ENCODE measurements around the gene SLC12A2. TPM values are rescaled to one million over a fixed set of nuclear protein-coding genes. Genes with fewer than 3 reads are reported as not detected.

SLC12A2 gene
- total RNA-seq, 1 experiment from 2014 or later, result 41.2 TPM

- RAD21 ChIA-PET (ENCODE audit: low non-redundant PET in 1 of 2, low total read pairs in 2 of 2, uncharacterized antibody in 2 of 2, unreplicated experiment in 2 of 2), result no interaction called here
- peaks cover 0 to 10% of the 10 kb centered on the region in 2 experiments; a peak in 1 of 4 replicates for H3K36me3 ChIP-seq (ENCODE audit: control insufficient read depth in 1 of 2, insufficient read depth in 2 of 2, low read length in 2 of 2)
Observed at GRCh38 chr5:128101676-128102075, 18.1 kb downstream of the SLC12A2 start.

More at GRCh38 chr5:128101676-128102075, 18.1 kb downstream of the SLC12A2 start:
- H3K4me2 ChIP-seq (ENCODE audit: low read length), result no peak overlapping the region
- intact Hi-C loops (cut with micrococcal nuclease), result no loop called here
- no peaks in the 10 kb centered on the region for H3K9me2 ChIP-seq (ENCODE audit: insufficient read depth)
- TF ChIP-seq RAD21 (IDR thresholded peaks at IDR 0.05; ENCODE audit: low read depth) (no peak), SIN3A (IDR thresholded peaks at IDR 0.05; ENCODE audit: low read depth) (no peak), EZH2 (IDR thresholded peaks at IDR 0.05) (no peak), YY1 (IDR thresholded peaks at IDR 0.05; ENCODE audit: extremely low read depth, insufficient replicate concordance, low read depth, low read length) (no peak), MAX (IDR thresholded peaks at IDR 0.05) (no peak), SP1 (IDR thresholded peaks at IDR 0.05; ENCODE audit: low read depth) (no peak), CTCF (IDR thresholded peaks at IDR 0.05 in 2 of 3, conservative IDR thresholded peaks at IDR 0.05 in 1 of 3; ENCODE audit: borderline replicate concordance in 1 of 3, insufficient read depth in 1 of 3, low read depth in 2 of 3, low read length in 2 of 3) (no peak), CBX3 (IDR thresholded peaks at IDR 0.05; ENCODE audit: low read depth) (no peak), ELF1 (IDR thresholded peaks at IDR 0.05; ENCODE audit: borderline replicate concordance, low read depth) (no peak), EGR1 (IDR thresholded peaks at IDR 0.05; ENCODE audit: low read depth) (no peak), REST (IDR thresholded peaks at IDR 0.05; ENCODE audit: low read depth) (no peak), POLR2A (IDR thresholded peaks at IDR 0.05; ENCODE audit: borderline replicate concordance, extremely low read depth, insufficient read depth, insufficient read length) (no peak), ATF3 (IDR thresholded peaks at IDR 0.05) (no peak), FOSL1 (IDR thresholded peaks at IDR 0.05; ENCODE audit: low read depth) (no peak)
- ATAC-seq (no peak), DNase-seq (ENCODE audit: low read depth, low spot score) (no peak)
- H3K9me3 ChIP-seq (ENCODE audit: control insufficient read depth in 1 of 2, insufficient read depth in 1 of 2, low read depth in 1 of 2, low read length in 2 of 2), result peaks cover 4 to 5% of the 10 kb centered on the region in 2 experiments; a peak in 1 of 4 replicates
- H4K20me1 ChIP-seq (ENCODE audit: insufficient read depth), result 0 out of 2 replicates have a peak, but pooled peaks cover 3% of the 10 kb centered on the region
- H3K27me3 ChIP-seq (ENCODE audit: insufficient read depth, low read length), result no peaks in the 10 kb centered on the region
- H3K79me2 ChIP-seq (ENCODE audit: insufficient read depth, low read length), result peaks cover 91% of the 10 kb centered on the region
- POLR2A ChIA-PET, result no interaction called here
- H3K4me3 ChIP-seq (replicated peaks in 1 of 2; ENCODE audit: low read depth in 1 of 2, low read length in 2 of 2), result no peak overlapping the region
- H3K9ac ChIP-seq (ENCODE audit: low read length), result no peak overlapping the region
- no peak overlapping the region for H2AFZ ChIP-seq (ENCODE audit: low read depth, low read length, poor library complexity, severe bottlenecking)
- CTCF ChIA-PET, result no interaction called here
- no peak overlapping the region for H3K27ac ChIP-seq (ENCODE audit: low read depth, low read length)
- H3K4me1 ChIP-seq (ENCODE audit: control insufficient read depth in 1 of 2, insufficient read depth in 2 of 2, low read length in 2 of 2), result no peaks in the 10 kb centered on the region
- BruUV-seq (replicated peaks), result no TSS peak

Measured in HCT116 (cell line).